ENCODE measurements around the gene OVCH1. TPM values are rescaled to one million over a fixed set of nuclear protein-coding genes. Genes with fewer than 3 reads are reported as not detected.

Gene OVCH1
- total RNA-seq, 1 donor from 2014 or later: not detected

DNA sequence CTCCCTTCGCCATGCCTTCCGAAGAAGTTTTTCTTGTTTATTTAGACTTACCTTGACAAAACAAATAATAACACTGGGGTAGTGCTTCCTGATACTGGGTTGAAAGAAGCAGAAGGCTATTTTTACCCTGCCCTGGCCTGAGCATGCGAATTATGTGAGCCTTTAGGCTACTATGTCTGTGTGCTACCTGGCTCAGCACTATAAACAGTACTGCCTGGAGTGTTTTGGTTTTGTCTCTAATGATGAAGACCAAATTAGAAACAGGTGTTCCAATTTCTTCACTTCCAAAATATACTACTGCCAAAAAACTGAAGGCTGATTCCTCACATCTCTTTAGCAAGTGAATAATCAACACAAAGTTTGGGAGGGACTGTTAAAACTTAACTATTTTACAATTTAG lies 7.6 kb upstream of the OVCH1 start:
- Histone ChIP-seq H3K79me2 (ENCODE audit: low read depth) (no peaks in the 10 kb centered on the region), H3K9ac (no peak overlapping the region), H3K36me3 (no peaks in the 10 kb centered on the region), H3K4me2 (no peak overlapping the region), H3K9me3 (ENCODE audit: low read depth) (no peaks in the 10 kb centered on the region), H3F3A (ENCODE audit: low read depth) (no peaks in the 10 kb centered on the region), H2AFZ (replicated peaks) (no peak overlapping the region), H3K4me1 (no peaks in the 10 kb centered on the region), H3K27me3 (no peaks in the 10 kb centered on the region), H4K20me1 (ENCODE audit: low read depth) (no peaks in the 10 kb centered on the region), H3K27ac (no peak overlapping the region), H3K4me3 (no peak overlapping the region)
- H3K9me3 Mint-ChIP-seq: no peaks in the 10 kb centered on the region
- no peak overlapping the region for H3K4me3 Mint-ChIP-seq
- H3K36me3 Mint-ChIP-seq: peaks cover 3% of the 10 kb centered on the region
- DNase-seq (ENCODE audit: low spot score): no peak
- H3K4me1 Mint-ChIP-seq: peaks cover 19% of the 10 kb centered on the region
- no peaks in the 10 kb centered on the region for H3K27me3 Mint-ChIP-seq (ENCODE audit: insufficient read depth, low read depth)
- H3K27ac Mint-ChIP-seq: no peak overlapping the region
- TF ChIP-seq, protein P1, sequence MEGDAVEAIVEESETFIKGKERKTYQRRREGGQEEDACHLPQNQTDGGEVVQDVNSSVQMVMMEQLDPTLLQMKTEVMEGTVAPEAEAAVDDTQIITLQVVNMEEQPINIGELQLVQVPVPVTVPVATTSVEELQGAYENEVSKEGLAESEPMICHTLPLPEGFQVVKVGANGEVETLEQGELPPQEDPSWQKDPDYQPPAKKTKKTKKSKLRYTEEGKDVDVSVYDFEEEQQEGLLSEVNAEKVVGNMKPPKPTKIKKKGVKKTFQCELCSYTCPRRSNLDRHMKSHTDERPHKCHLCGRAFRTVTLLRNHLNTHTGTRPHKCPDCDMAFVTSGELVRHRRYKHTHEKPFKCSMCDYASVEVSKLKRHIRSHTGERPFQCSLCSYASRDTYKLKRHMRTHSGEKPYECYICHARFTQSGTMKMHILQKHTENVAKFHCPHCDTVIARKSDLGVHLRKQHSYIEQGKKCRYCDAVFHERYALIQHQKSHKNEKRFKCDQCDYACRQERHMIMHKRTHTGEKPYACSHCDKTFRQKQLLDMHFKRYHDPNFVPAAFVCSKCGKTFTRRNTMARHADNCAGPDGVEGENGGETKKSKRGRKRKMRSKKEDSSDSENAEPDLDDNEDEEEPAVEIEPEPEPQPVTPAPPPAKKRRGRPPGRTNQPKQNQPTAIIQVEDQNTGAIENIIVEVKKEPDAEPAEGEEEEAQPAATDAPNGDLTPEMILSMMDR (IDR thresholded peaks at IDR 0.05): no peak
- TF ChIP-seq EZH2phosphoT487 (IDR thresholded peaks at IDR 0.05) (no peak), EZH2 (IDR thresholded peaks at IDR 0.05) (no peak)

DNA sequence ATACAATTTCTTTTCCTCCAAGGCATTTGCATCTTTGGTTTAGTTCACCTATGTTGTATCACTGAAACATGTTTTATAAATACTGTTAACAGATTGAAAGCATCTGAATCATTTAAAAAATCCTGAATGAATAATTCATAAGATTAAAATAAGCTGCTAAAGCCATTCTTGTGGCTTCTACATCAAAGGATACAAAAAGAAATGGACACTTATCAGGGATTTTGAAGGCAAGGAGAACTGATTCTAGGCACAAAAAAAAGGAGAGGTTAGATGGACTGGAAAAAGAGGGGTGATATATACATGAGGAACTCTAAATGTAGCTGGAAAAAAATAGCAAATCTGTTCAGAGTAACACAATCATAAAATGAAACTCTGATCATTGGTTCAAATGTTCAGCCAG lies 5.8 kb upstream of the OVCH1 start:
- H3K36me3 Mint-ChIP-seq: peaks cover 3% of the 10 kb centered on the region
- H3K27me3 Mint-ChIP-seq (ENCODE audit: insufficient read depth, low read depth): no peaks in the 10 kb centered on the region
- H3K9ac ChIP-seq: no peak overlapping the region

DNA sequence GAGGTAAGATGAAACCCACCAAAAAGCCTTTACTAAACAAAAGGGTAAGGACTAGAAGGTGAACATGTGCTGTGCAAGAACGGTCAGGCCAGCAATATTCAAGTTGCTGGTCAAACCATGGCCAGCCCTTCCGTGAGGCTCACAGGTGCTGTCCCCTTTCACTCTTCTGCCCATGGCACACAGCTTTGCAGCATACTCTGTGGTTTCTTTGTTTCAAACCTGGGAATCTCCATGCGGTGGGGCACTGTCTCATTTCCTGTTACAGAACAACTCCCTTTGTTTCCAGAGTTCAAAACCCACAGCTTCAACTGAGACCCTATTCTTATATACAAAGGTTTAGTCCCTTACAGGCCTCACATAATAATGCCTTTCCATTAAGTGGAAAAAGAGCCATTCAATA lies 1.7 kb upstream of the OVCH1 start:
- H3K4me3 Mint-ChIP-seq: no peak overlapping the region
- H3K4me2 ChIP-seq: no peak overlapping the region

More for the DNA sequence above, 5.8 kb upstream of the OVCH1 start:
- no peak overlapping the region for H3K4me2 ChIP-seq
- no peaks in the 10 kb centered on the region for H3K9me3 ChIP-seq (ENCODE audit: low read depth)
- no peak overlapping the region for H2AFZ ChIP-seq (replicated peaks)
- no peaks in the 10 kb centered on the region for H3F3A ChIP-seq (ENCODE audit: low read depth)
- H3K27me3 ChIP-seq: no peaks in the 10 kb centered on the region
- no peak overlapping the region for H3K4me3 Mint-ChIP-seq
- no peak for TF ChIP-seq EZH2 (IDR thresholded peaks at IDR 0.05)
- TF ChIP-seq, protein P1 (IDR thresholded peaks at IDR 0.05): no peak
- TF ChIP-seq EZH2phosphoT487 (IDR thresholded peaks at IDR 0.05): no peak
- no peaks in the 10 kb centered on the region for H4K20me1 ChIP-seq (ENCODE audit: low read depth)
- no peak overlapping the region for H3K4me3 ChIP-seq
- no peak for DNase-seq (ENCODE audit: low spot score)
- no peaks in the 10 kb centered on the region for H3K79me2 ChIP-seq (ENCODE audit: low read depth)
- no peak overlapping the region for H3K27ac ChIP-seq
- no peaks in the 10 kb centered on the region for H3K36me3 ChIP-seq
- H3K4me1 ChIP-seq: no peaks in the 10 kb centered on the region
- H3K27ac Mint-ChIP-seq: no peak overlapping the region
- H3K4me1 Mint-ChIP-seq: peaks cover 17% of the 10 kb centered on the region
- no peaks in the 10 kb centered on the region for H3K9me3 Mint-ChIP-seq

More for the DNA sequence above, 1.7 kb upstream of the OVCH1 start:
- Mint-ChIP-seq H3K4me1 (no peaks in the 10 kb centered on the region), H3K27me3 (ENCODE audit: insufficient read depth, low read depth) (no peaks in the 10 kb centered on the region), H3K36me3 (peaks cover 3% of the 10 kb centered on the region), H3K27ac (no peak overlapping the region), H3K9me3 (no peaks in the 10 kb centered on the region)
- Histone ChIP-seq H3K27ac (no peak overlapping the region), H4K20me1 (ENCODE audit: low read depth) (no peaks in the 10 kb centered on the region), H3K4me3 (no peak overlapping the region), H2AFZ (replicated peaks) (no peak overlapping the region), H3K36me3 (no peaks in the 10 kb centered on the region), H3F3A (ENCODE audit: low read depth) (no peaks in the 10 kb centered on the region), H3K79me2 (ENCODE audit: low read depth) (no peaks in the 10 kb centered on the region), H3K27me3 (no peaks in the 10 kb centered on the region), H3K9ac (no peak overlapping the region), H3K4me1 (no peaks in the 10 kb centered on the region), H3K9me3 (ENCODE audit: low read depth) (no peaks in the 10 kb centered on the region)
- TF ChIP-seq, protein P1 (IDR thresholded peaks at IDR 0.05): no peak
- no peak for TF ChIP-seq EZH2 (IDR thresholded peaks at IDR 0.05)
- TF ChIP-seq EZH2phosphoT487 (IDR thresholded peaks at IDR 0.05): no peak
- no peak for DNase-seq (ENCODE audit: low spot score)
